HEK293 (cell line): Measurements from ENCODE around the gene SLC35E3.

Source experiments
- CTCF ChIA-PET: fragments of 350-600 bp; formaldehyde crosslinking; extraction: SDS; loops from one replicate; lab custom pipeline; 2021; ENCODE audit warnings: antibody characterized with exemption; lab: Yijun Ruan, JAX
- POLR2A ChIA-PET: fragments of 300-600 bp; formaldehyde crosslinking; extraction: SDS; loops from one replicate; lab custom pipeline; 2020; ENCODE audit warnings: antibody characterized with exemption, inconsistent platforms; lab: Yijun Ruan, JAX
- H3K27ac ChIP-seq: fragments of 200-500 bp; sonication (Bioruptor generic); 2 replicates; pipeline ENCODE4 v1.5.1; 2014; ENCODE audit warnings: low read depth, low read length, control low read depth, inconsistent platforms; ENCODE audit errors: extremely low read depth
- H3K36me3 ChIP-seq, 2 experiments: fragments of 200-500 bp in 1 of 2; sonication (Bioruptor generic) in 1 of 2; 1 replicate in 1 of 2; 2 replicates in 1 of 2; pipeline ENCODE4 v1.5.1; 2014 to 2017; ENCODE audit warnings: inconsistent platforms in 2 of 2, low read length in 2 of 2; ENCODE audit not compliant: control insufficient read depth in 2 of 2, insufficient read depth in 1 of 2
- H3K4me1 ChIP-seq: fragments of 200-500 bp; sonication (Bioruptor generic); 2 replicates; pipeline ENCODE4 v1.5.1; 2014; ENCODE audit warnings: mild to moderate bottlenecking, low read length, inconsistent platforms; ENCODE audit not compliant: control insufficient read depth, insufficient read depth
- H3K4me3 ChIP-seq: 2 replicates; pipeline ENCODE4 v1.5.1; 2011; ENCODE audit warnings: low read depth, mild to moderate bottlenecking, control low read depth, low read length, moderate library complexity
- H3K9me3 ChIP-seq: fragments of 200-500 bp; sonication (Bioruptor generic); 2 replicates; pipeline ENCODE4 v1.5.1; 2014; ENCODE audit warnings: low read depth, low read length, inconsistent platforms; ENCODE audit not compliant: control insufficient read depth, insufficient read depth
- MEIS1 ChIP-seq: sonication (generic); formaldehyde crosslinking; IDR thresholded peaks from 2 replicates; pipeline ENCODE4 v1.8.1; 2022; ENCODE audit warnings: missing genetic modification reagents, mild to moderate bottlenecking, borderline replicate concordance
- PRDM1 ChIP-seq: fragments of 450-650 bp; formaldehyde crosslinking; IDR thresholded peaks from 2 replicates; pipeline ENCODE4; 2016; ENCODE audit warnings: missing biosample characterization, missing genetic modification characterization
- YY2 ChIP-seq: fragments of 450-650 bp; formaldehyde crosslinking; IDR thresholded peaks from 2 replicates; pipeline ENCODE4 v1.5.1; 2016; ENCODE audit warnings: missing biosample characterization, missing genetic modification characterization
- ZBTB20 ChIP-seq: fragments of 450-650 bp; formaldehyde crosslinking; IDR thresholded peaks from 2 replicates; pipeline ENCODE4 v1.5.1; 2016; ENCODE audit warnings: missing biosample characterization, missing genetic modification characterization
- ZBTB7A ChIP-seq: fragments of 450-650 bp; formaldehyde crosslinking; IDR thresholded peaks from 2 replicates; pipeline ENCODE4 v1.5.1; 2016; ENCODE audit warnings: low read depth, missing biosample characterization, missing genetic modification characterization
- ZNF10 ChIP-seq: fragments of 450-650 bp; formaldehyde crosslinking; IDR thresholded peaks from 2 replicates; pipeline ENCODE4 v1.5.1; 2017; ENCODE audit warnings: missing biosample characterization, missing genetic modification characterization
- ZNF114 ChIP-seq: fragments of 450-650 bp; formaldehyde crosslinking; IDR thresholded peaks from 2 replicates; pipeline ENCODE4 v1.5.0; 2017; ENCODE audit warnings: missing biosample characterization, missing genetic modification characterization
- ZNF121 ChIP-seq: fragments of 450-650 bp; formaldehyde crosslinking; IDR thresholded peaks from 2 replicates; pipeline ENCODE4 v1.5.1; 2016; ENCODE audit warnings: missing biosample characterization, missing genetic modification characterization
- ZNF132 ChIP-seq: fragments of 450-650 bp; formaldehyde crosslinking; IDR thresholded peaks from 2 replicates; pipeline ENCODE4 v1.5.1; 2017; ENCODE audit warnings: missing biosample characterization, missing genetic modification characterization, borderline replicate concordance
- ZNF248 ChIP-seq: fragments of 450-650 bp; formaldehyde crosslinking; IDR thresholded peaks from 2 replicates; pipeline ENCODE4 v1.5.1; 2017; ENCODE audit warnings: missing biosample characterization, missing genetic modification characterization
- ZNF302 ChIP-seq: fragments of 450-650 bp; formaldehyde crosslinking; IDR thresholded peaks from 2 replicates; pipeline ENCODE4 v1.5.1; 2016; ENCODE audit warnings: missing biosample characterization, missing genetic modification characterization, low read depth
- ZNF433 ChIP-seq: fragments of 450-650 bp; formaldehyde crosslinking; IDR thresholded peaks from 2 replicates; pipeline ENCODE4 v1.5.1; 2016; ENCODE audit warnings: missing biosample characterization, missing genetic modification characterization, low read depth
- ZNF560 ChIP-seq: fragments of 450-650 bp; formaldehyde crosslinking; IDR thresholded peaks from 2 replicates; pipeline ENCODE4 v1.5.1; 2017; ENCODE audit warnings: missing biosample characterization, missing genetic modification characterization, borderline replicate concordance
- ZNF626 ChIP-seq: fragments of 450-650 bp; sonication (Bioruptor Pico); formaldehyde crosslinking; IDR thresholded peaks from 2 replicates; pipeline ENCODE4 v1.5.1; 2018; ENCODE audit warnings: missing biosample characterization, missing genetic modification characterization, inconsistent platforms
- ZNF654 ChIP-seq: fragments of 450-650 bp; formaldehyde crosslinking; IDR thresholded peaks from 2 replicates; pipeline ENCODE4 v1.5.1; 2016; ENCODE audit warnings: low read depth, missing biosample characterization, missing genetic modification characterization
- ZNF791 ChIP-seq: fragments of 450-650 bp; formaldehyde crosslinking; IDR thresholded peaks from 2 replicates; pipeline ENCODE4 v1.5.1; 2016; ENCODE audit warnings: missing biosample characterization, missing genetic modification characterization
- TF ChIP-seq, protein P1 (sequence below): fragments of 450-650 bp; formaldehyde crosslinking; IDR thresholded peaks from 2 replicates; pipeline ENCODE4 v1.5.1; 2016; ENCODE audit warnings: missing biosample characterization, missing genetic modification characterization
- TF ChIP-seq, protein P2 (sequence below): fragments of 450-650 bp; formaldehyde crosslinking; IDR thresholded peaks from 2 replicates; pipeline ENCODE4 v1.5.1; 2016; ENCODE audit warnings: missing biosample characterization, missing genetic modification characterization
- TF ChIP-seq, protein P3 (sequence below): fragments of 450-650 bp; IDR thresholded peaks from 2 replicates; pipeline ENCODE4 v1.5.1; 2018; ENCODE audit warnings: missing biosample characterization, missing genetic modification characterization
- TF ChIP-seq, protein P4 (sequence below): fragments of 450-650 bp; formaldehyde crosslinking; IDR thresholded peaks from 2 replicates; pipeline ENCODE4 v1.5.1; 2016; ENCODE audit warnings: missing biosample characterization, missing genetic modification characterization

The SLC35E3 gene

DNA sequence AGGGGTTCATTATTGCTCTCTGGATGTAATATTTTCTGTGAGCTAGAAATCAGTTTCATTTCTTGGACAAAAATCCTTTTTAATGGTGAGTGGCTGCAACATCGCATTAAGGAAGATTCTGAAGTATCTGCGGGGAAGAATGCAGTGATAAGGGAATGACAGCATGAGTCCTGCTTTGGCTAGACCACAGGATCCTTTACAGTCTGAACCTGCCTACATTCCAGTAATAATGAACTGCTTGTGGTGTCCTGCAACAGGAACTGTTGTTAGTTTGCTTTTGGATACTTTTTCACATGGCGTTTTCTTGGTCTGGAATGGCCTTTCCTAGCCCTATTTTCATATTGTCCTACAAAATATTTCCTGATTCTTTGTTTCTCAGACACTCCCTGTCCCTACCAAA lies 77.7 kb downstream of the SLC35E3 start:
- H3K4me3 ChIP-seq, result no peak overlapping the region
- POLR2A ChIA-PET, result interaction anchor here (1.1 kb wide), 1 partner anchor 16 kb away, joined by 4 read pairs; the partner anchor contains the start of gene MDM2
- TF ChIP-seq ZNF121 (tag by site-specific recombination) (no peak), PRDM1 (tag by site-specific recombination) (0 out of 2 replicates have a peak, but pooled peaks have one; percentile 3), ZBTB20 (tag by site-specific recombination) (no peak), ZNF654 (no peak), ZNF626 (no peak)
- TF ChIP-seq, protein P1, sequence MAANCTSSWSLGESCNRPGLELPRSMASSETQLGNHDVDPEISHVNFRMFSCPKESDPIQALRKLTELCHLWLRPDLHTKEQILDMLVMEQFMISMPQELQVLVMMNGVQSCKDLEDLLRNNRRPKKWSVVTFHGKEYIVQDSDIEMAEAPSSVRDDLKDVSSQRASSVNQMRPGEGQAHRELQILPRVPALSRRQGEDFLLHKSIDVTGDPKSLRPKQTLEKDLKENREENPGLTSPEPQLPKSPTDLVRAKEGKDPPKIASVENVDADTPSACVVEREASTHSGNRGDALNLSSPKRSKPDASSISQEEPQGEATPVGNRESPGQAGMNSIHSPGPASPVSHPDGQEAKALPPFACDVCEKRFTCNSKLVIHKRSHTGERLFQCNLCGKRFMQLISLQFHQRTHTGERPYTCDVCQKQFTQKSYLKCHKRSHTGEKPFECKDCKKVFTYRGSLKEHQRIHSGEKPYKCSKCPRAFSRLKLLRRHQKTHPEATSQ (tag by site-specific recombination), result no peak
- TF ChIP-seq, all 188 proteins: peak for 1
- H3K27ac ChIP-seq, result no peak overlapping the region
- H3K9me3 ChIP-seq, result no peaks in the 10 kb centered on the region
- CTCF ChIA-PET, result no interaction called here
- no peaks in the 10 kb centered on the region for H3K4me1 ChIP-seq
- peaks cover 91 to 99% of the 10 kb centered on the region in 2 experiments for H3K36me3 ChIP-seq

DNA sequence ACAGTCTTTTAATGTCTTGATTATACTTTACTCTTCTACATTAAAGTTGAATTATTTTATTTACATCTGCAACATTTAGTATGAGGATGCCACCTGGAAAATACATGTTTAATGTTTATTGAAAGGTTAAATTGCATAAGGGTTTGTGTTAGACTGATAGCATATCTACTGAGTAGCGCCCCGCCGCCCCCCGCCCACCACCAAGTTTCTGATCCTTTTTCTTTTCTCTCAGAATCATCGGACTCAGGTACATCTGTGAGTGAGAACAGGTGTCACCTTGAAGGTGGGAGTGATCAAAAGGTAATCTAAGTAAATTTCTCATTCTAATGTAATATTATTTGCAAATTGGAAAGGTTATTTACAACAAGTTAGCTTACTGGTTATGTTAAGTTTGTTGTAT lies 78.2 kb downstream of the SLC35E3 start:
- Histone ChIP-seq H3K4me1 (no peaks in the 10 kb centered on the region), H3K4me3 (no peak overlapping the region), H3K9me3 (no peaks in the 10 kb centered on the region), H3K27ac (no peak overlapping the region), H3K36me3 (peaks cover 87 to 99% of the 10 kb centered on the region in 2 experiments)
- TF ChIP-seq YY2 (tag by site-specific recombination), result no peak
- TF ChIP-seq ZNF248 (tag by site-specific recombination), result no peak
- TF ChIP-seq MEIS1 (CRISPR knock-in tag), result no peak
- TF ChIP-seq ZNF132 (tag by site-specific recombination), result no peak
- no peak for TF ChIP-seq ZNF114 (tag by site-specific recombination)
- no peak for TF ChIP-seq ZNF791 (tag by site-specific recombination)
- TF ChIP-seq ZNF560 (tag by site-specific recombination), result no peak
- TF ChIP-seq, protein P2, sequence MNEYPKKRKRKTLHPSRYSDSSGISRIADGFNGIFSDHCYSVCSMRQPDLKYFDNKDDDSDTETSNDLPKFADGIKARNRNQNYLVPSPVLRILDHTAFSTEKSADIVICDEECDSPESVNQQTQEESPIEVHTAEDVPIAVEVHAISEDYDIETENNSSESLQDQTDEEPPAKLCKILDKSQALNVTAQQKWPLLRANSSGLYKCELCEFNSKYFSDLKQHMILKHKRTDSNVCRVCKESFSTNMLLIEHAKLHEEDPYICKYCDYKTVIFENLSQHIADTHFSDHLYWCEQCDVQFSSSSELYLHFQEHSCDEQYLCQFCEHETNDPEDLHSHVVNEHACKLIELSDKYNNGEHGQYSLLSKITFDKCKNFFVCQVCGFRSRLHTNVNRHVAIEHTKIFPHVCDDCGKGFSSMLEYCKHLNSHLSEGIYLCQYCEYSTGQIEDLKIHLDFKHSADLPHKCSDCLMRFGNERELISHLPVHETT (tag by site-specific recombination), result no peak
- TF ChIP-seq, protein P3, sequence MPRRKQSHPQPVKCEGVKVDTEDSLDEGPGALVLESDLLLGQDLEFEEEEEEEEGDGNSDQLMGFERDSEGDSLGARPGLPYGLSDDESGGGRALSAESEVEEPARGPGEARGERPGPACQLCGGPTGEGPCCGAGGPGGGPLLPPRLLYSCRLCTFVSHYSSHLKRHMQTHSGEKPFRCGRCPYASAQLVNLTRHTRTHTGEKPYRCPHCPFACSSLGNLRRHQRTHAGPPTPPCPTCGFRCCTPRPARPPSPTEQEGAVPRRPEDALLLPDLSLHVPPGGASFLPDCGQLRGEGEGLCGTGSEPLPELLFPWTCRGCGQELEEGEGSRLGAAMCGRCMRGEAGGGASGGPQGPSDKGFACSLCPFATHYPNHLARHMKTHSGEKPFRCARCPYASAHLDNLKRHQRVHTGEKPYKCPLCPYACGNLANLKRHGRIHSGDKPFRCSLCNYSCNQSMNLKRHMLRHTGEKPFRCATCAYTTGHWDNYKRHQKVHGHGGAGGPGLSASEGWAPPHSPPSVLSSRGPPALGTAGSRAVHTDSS, result no peak
- TF ChIP-seq ZNF302 (tag by site-specific recombination), result no peak
- TF ChIP-seq, protein P4, sequence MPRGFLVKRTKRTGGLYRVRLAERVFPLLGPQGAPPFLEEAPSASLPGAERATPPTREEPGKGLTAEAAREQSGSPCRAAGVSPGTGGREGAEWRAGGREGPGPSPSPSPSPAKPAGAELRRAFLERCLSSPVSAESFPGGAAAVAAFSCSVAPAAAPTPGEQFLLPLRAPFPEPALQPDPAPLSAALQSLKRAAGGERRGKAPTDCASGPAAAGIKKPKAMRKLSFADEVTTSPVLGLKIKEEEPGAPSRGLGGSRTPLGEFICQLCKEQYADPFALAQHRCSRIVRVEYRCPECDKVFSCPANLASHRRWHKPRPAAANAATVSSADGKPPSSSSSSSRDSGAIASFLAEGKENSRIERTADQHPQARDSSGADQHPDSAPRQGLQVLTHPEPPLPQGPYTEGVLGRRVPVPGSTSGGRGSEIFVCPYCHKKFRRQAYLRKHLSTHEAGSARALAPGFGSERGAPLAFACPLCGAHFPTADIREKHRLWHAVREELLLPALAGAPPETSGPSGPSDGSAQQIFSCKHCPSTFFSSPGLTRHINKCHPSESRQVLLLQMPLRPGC (tag by site-specific recombination), result no peak
- TF ChIP-seq ZBTB7A (tag by site-specific recombination), result no peak
- TF ChIP-seq ZNF10 (tag by site-specific recombination), result no peak
- TF ChIP-seq ZNF433 (tag by site-specific recombination), result no peak
- ChIA-PET CTCF (interaction anchor here (0.7 kb wide), 1 partner anchor 601 kb away, joined by 3 read pairs; no protein-coding TSS in a partner anchor), POLR2A (interaction anchor here (0.8 to 1.1 kb wide), 2 partner anchors 9 to 16 kb away, joined by 3 to 4 read pairs; partner anchors contain the start of gene MDM2)
